ENCODE results near the gene UCK1.

DNA sequence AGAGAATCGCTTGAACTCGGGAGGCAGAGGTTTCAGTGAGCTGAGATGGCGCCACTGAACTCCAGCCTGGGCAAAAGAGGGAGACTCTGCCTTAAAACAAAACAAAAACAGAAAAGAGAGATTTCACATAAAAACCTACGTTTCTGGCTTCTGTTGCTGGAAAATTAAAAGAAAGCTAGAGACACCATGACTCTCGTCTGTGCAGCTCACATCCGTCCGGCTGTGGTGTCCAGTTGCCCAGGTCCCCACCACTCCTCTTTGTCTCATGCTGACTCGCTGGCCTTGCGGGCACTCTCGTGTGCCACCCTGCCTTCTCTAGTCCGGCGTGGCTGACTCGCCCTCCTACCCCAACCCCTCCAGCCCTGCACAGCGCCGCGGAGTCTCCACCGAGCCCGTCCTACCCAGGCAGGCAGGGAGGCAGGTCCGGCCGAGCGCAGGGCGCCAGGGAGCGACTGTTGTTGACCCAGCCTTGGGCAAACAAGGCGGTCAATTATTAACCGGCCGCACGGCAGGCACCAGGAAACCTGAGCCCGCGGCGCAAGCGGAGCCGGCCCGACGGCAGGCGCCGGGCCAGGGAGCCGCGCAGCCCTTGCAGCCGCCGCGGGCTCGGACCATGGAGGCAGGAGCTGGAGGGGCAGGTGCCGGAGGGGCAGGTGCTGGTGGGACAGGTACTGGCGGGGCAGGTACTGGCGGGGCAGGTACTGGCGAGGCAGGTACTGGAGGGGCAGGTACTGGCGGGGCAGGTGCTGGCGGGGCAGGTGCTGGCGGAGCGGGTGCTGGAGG is 14.1 kb upstream of the UCK1 start, which contains the start of gene PRRT1B:
- TF ChIP-seq POLR2A (IDR thresholded peaks at IDR 0.05) = no peak
- TF ChIP-seq, protein P1, sequence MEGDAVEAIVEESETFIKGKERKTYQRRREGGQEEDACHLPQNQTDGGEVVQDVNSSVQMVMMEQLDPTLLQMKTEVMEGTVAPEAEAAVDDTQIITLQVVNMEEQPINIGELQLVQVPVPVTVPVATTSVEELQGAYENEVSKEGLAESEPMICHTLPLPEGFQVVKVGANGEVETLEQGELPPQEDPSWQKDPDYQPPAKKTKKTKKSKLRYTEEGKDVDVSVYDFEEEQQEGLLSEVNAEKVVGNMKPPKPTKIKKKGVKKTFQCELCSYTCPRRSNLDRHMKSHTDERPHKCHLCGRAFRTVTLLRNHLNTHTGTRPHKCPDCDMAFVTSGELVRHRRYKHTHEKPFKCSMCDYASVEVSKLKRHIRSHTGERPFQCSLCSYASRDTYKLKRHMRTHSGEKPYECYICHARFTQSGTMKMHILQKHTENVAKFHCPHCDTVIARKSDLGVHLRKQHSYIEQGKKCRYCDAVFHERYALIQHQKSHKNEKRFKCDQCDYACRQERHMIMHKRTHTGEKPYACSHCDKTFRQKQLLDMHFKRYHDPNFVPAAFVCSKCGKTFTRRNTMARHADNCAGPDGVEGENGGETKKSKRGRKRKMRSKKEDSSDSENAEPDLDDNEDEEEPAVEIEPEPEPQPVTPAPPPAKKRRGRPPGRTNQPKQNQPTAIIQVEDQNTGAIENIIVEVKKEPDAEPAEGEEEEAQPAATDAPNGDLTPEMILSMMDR (IDR thresholded peaks at IDR 0.05) = no peak

Data from esophagus squamous epithelium (tissue), 4 donors.